Endodermal cell (in vitro differentiated cells): ENCODE data around the gene RNF212. TPM values are rescaled to one million over a fixed set of nuclear protein-coding genes. Genes with fewer than 3 reads are reported as not detected.

ENCODE experiments used
- DNase-seq: peaks from one replicate; pipeline ENCODE4 v3.0.0-alpha.2; 2017
- H3K27ac ChIP-seq: 2 replicates; pipeline ENCODE4 v1.5.1; 2013; ENCODE audit warnings: mild to moderate bottlenecking, low read depth, low read length, moderate library complexity
- H3K27me3 ChIP-seq: 2 replicates; pipeline ENCODE4 v1.6.1; 2013; ENCODE audit warnings: mild to moderate bottlenecking, low read length, moderate library complexity; ENCODE audit not compliant: insufficient read depth, control insufficient read depth, poor library complexity, severe bottlenecking
- H3K36me3 ChIP-seq: 2 replicates; pipeline ENCODE4 v1.7.0; 2013; ENCODE audit warnings: mild to moderate bottlenecking, low read length, moderate library complexity; ENCODE audit not compliant: control insufficient read depth, insufficient read depth
- H3K4me1 ChIP-seq: one replicate; pipeline ENCODE4 v1.7.0; 2013; ENCODE audit warnings: low read length; ENCODE audit not compliant: control insufficient read depth, insufficient read depth
- H3K4me3 ChIP-seq: 2 replicates; pipeline ENCODE4 v1.5.1; 2013; ENCODE audit warnings: mild to moderate bottlenecking, low read length, moderate library complexity
- H3K9ac ChIP-seq: 2 replicates; pipeline ENCODE4 v1.6.1; 2013; ENCODE audit warnings: mild to moderate bottlenecking, low read length, moderate library complexity; ENCODE audit not compliant: poor library complexity, severe bottlenecking; ENCODE audit errors: extremely low read depth
- H3K9me3 ChIP-seq: 2 replicates; pipeline ENCODE4 v1.6.1; 2013; ENCODE audit warnings: mild to moderate bottlenecking, low read length, moderate library complexity; ENCODE audit not compliant: control insufficient read depth
- H3K27ac Mint-ChIP-seq: 2 replicates; pipeline ENCODE4 v1.8.0; 2020; ENCODE audit warnings: mixed read lengths
- H3K27me3 Mint-ChIP-seq: 2 replicates; pipeline ENCODE4 v1.8.0; 2021; ENCODE audit warnings: mild to moderate bottlenecking, mixed read lengths; ENCODE audit not compliant: insufficient read depth
- H3K36me3 Mint-ChIP-seq: 2 replicates; pipeline ENCODE4 v1.8.0; 2020; ENCODE audit warnings: low read depth, mixed read lengths
- H3K4me1 Mint-ChIP-seq: 2 replicates; pipeline ENCODE4 v1.8.0; 2020; ENCODE audit warnings: mixed read lengths
- H3K4me3 Mint-ChIP-seq: 2 replicates; pipeline ENCODE4 v1.8.0; 2020; ENCODE audit warnings: mild to moderate bottlenecking, moderate library complexity, mixed read lengths
- H3K9me3 Mint-ChIP-seq: 2 replicates; pipeline ENCODE4 v1.8.0; 2020; ENCODE audit warnings: mild to moderate bottlenecking, mixed read lengths
- WGBS, 2 experiments: methylation state at CpG; one replicate each; pipeline versions ENCODE4 v1.1.5 to v1.1.7; 2013; ENCODE audit warnings: missing lambda C conversion rate in 2 of 2, mixed read lengths in 1 of 2; ENCODE audit not compliant: insufficient coverage in 1 of 2, insufficient read length in 1 of 2; 5-methylcytosine and 5-hydroxymethylcytosine counted together
- total RNA-seq, 2 donors: library from RNA; stranded (reverse); fragmentation: NEBNext Ultra II Directional in 1 of 2; extraction: Animal tissue kit (Norgen Biotek cat#: 25700) in 1 of 2; gene quantifications; 2 replicates in 1 of 2; 3 replicates in 1 of 2; pipeline ENCODE4 v1.2.1, GENCODE V29; 2021
- TF ChIP-seq, protein P1 (sequence below): fragments of 200-600 bp; sonication (generic); conservative IDR thresholded peaks from 2 replicates; pipeline ENCODE4 v1.5.0; 2021; ENCODE audit warnings: antibody characterized with exemption, mild to moderate bottlenecking

Gene RNF212
- total RNA-seq, 2 donors from 2014 or later = 3.4 to 5.6 TPM

DNA sequence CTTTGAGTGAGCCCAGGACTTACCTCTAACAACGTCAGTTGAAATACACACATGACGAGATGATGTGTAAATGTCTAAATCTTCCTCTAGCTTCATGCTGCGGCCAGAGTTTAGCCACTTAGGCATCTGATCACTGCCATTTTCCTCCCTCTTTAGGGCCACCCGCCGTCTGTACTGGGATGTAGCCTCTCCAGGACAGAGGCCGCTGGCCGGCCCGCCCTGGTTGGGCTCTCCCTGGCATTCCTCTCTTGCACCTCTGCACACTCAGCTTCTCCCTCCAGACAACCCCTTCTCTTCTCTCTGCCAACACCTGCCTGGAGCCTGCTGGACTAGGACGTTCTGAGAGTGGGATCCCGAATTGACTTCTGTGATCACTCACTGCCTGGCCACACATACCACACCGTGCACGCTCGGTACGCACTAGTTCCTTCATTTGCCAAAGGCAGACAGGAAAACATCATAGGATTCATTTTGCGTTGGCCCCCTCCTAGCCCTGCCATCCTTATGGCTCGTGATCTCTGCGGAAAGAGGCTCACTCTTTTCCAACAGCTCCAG lies 33.6 kb downstream of the RNF212 start:
- Mint-ChIP-seq H3K4me3 (no peak overlapping the region), H3K9me3 (no peaks in the 10 kb centered on the region), H3K36me3 (no peaks in the 10 kb centered on the region), H3K27me3 (peaks cover 24% of the 10 kb centered on the region), H3K4me1 (no peaks in the 10 kb centered on the region), H3K27ac (no peak overlapping the region)
- Histone ChIP-seq H3K9ac (no peak overlapping the region), H3K4me3 (no peak overlapping the region), H3K36me3 (no peaks in the 10 kb centered on the region), H3K27me3 (no peaks in the 10 kb centered on the region), H3K4me1 (no peaks in the 10 kb centered on the region), H3K9me3 (no peaks in the 10 kb centered on the region), H3K27ac (no peak overlapping the region)
- TF ChIP-seq, protein P1, sequence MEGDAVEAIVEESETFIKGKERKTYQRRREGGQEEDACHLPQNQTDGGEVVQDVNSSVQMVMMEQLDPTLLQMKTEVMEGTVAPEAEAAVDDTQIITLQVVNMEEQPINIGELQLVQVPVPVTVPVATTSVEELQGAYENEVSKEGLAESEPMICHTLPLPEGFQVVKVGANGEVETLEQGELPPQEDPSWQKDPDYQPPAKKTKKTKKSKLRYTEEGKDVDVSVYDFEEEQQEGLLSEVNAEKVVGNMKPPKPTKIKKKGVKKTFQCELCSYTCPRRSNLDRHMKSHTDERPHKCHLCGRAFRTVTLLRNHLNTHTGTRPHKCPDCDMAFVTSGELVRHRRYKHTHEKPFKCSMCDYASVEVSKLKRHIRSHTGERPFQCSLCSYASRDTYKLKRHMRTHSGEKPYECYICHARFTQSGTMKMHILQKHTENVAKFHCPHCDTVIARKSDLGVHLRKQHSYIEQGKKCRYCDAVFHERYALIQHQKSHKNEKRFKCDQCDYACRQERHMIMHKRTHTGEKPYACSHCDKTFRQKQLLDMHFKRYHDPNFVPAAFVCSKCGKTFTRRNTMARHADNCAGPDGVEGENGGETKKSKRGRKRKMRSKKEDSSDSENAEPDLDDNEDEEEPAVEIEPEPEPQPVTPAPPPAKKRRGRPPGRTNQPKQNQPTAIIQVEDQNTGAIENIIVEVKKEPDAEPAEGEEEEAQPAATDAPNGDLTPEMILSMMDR = no peak
- WGBS, 2 experiments = 88 to 91% methylated on average over 17 of the region's 17 CpGs
- no peak for DNase-seq

DNA sequence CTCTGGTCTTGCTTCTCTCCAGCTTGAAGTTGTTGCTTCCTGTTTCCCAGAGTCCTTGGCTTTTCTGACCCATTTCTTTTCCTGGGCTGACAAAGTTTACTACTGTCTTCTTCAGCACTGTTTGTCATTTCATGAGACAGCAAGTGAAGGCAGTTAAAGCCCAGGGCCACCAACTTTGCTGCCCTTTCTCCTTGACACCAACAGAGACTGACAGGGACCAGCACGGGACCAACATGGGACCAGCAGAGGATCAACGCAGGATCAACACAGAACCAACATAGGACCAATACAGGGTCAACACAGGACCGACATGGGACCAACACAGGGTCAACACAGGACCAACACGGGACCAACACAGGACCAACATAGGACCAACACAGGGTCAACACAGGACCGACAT lies 34.9 kb downstream of the RNF212 start:
- no peak for DNase-seq
- H3K4me3 ChIP-seq = no peak overlapping the region
- WGBS, 2 experiments = 92% methylated on average over 2 to 5 of the region's 5 CpGs
- no peak overlapping the region for H3K27ac Mint-ChIP-seq
- H3K4me1 Mint-ChIP-seq = no peaks in the 10 kb centered on the region
- TF ChIP-seq, protein P1 = no peak
- no peaks in the 10 kb centered on the region for H3K27me3 ChIP-seq
- H3K9me3 ChIP-seq = no peaks in the 10 kb centered on the region
- H3K9me3 Mint-ChIP-seq = no peaks in the 10 kb centered on the region
- H3K36me3 Mint-ChIP-seq = no peaks in the 10 kb centered on the region
- peaks cover 31% of the 10 kb centered on the region for H3K27me3 Mint-ChIP-seq
- H3K27ac ChIP-seq = no peak overlapping the region
- no peaks in the 10 kb centered on the region for H3K36me3 ChIP-seq
- no peaks in the 10 kb centered on the region for H3K4me1 ChIP-seq
- H3K9ac ChIP-seq = no peak overlapping the region
- H3K4me3 Mint-ChIP-seq = no peak overlapping the region

DNA sequence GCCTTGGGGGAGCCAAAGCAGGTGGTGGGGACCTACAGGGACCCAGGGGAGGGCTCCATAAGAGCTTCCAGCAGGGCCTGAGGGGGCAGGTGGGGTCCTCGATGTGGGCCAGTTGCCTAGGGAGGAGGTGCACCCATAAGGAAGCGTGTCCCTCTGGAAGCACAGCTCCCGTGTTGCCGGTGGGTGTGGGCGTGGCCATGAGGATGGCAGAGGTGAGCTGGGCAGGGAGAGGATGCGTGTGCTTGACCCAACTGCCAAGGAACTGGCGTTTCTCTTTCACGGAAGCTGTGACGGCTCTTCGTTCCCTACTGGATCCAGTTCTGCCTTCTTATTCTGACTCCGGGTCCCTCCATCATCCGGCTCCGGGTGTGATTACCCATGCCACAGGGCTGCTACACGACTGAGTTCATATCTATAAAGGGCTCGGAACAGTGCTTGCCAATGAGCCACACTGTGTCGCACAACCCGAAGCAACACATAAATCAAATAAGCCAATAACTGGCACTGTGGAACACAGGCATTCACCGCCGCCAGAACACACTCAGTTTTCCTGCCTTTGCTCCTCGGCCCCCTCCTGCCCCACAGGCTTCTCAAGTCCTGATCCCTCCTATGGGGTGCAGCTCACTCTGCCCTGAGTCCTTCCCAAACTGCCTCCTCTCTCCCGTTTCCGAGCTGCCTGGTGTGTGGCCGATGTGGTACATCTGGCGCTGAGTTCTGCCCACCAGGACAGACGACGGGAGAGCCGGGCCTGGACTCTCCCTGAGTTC lies 35.5 kb downstream of the RNF212 start:
- H3K27me3 ChIP-seq = no peaks in the 10 kb centered on the region
- no peak for DNase-seq
- H3K27ac Mint-ChIP-seq = no peak overlapping the region
- no peaks in the 10 kb centered on the region for H3K36me3 ChIP-seq
- H3K27ac ChIP-seq = no peak overlapping the region
- no peaks in the 10 kb centered on the region for H3K36me3 Mint-ChIP-seq
- no peak overlapping the region for H3K9ac ChIP-seq
- WGBS, 2 experiments = 91 to 93% methylated on average over 23 to 27 of the region's 27 CpGs
- no peaks in the 10 kb centered on the region for H3K9me3 ChIP-seq
- H3K4me1 Mint-ChIP-seq = no peaks in the 10 kb centered on the region
- TF ChIP-seq, protein P1 = no peak
- peaks cover 33% of the 10 kb centered on the region for H3K27me3 Mint-ChIP-seq
- H3K4me3 Mint-ChIP-seq = no peak overlapping the region
- H3K9me3 Mint-ChIP-seq = no peaks in the 10 kb centered on the region
- H3K4me3 ChIP-seq = no peak overlapping the region
- no peaks in the 10 kb centered on the region for H3K4me1 ChIP-seq
